Bronchus fibroblast of lung (primary cell): ENCODE results near the gene QSER1. TPM values are rescaled to one million over a fixed set of nuclear protein-coding genes. Genes with fewer than 3 reads are reported as not detected.

Experiments used
- total RNA-seq: library from RNA; depleted of rRNA; stranded (reverse); fragments of >200 nt; gene quantifications from 2 replicates; pipeline ENCODE4 v1.2.3, GENCODE V29; 2015

The QSER1 gene
- total RNA-seq, result 6.2 and 9.8 TPM in 2 replicates

DNA sequence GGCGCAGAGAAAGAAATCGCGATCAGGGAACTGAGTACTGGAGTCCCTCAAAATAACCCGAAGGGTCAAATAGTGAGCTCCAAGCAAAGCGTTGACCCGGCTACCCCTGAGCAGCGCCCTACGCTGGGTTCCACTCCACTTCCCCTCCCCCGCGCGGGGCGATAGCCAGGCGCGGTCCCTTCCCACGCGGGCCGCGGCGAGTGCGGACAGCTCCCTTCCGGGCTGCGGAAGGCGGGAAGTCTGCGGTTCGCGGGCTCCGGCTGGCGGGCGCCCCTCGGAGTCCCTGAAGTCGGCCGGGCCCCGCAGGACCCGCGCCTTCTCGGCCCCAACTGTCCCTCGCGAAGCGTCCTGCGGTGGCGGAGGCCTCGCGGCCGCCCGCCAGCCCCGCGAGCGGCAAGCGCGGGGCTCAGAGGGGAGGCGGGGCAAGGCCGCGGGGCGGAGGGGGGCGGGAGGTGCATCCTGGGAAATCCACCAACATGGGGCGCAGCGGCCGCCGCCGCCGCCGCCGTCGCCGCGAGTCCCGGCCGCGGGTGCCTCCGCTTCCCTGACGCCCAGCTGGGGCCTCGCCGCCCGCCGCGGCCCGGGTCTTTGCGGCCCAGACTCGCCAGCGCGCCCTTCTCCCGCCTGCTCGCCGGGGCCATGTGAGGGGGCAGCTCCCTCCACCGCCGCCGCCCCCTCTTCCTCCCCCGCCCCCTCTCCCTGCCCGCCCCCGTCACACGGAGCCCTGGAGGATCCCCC is at the start of gene QSER1:
TSS of gene QSER1 (plus strand) at position 457 of the 738 bp plus-strand sequence. CDS start 315 bp downstream, outside the sequence.

DNA sequence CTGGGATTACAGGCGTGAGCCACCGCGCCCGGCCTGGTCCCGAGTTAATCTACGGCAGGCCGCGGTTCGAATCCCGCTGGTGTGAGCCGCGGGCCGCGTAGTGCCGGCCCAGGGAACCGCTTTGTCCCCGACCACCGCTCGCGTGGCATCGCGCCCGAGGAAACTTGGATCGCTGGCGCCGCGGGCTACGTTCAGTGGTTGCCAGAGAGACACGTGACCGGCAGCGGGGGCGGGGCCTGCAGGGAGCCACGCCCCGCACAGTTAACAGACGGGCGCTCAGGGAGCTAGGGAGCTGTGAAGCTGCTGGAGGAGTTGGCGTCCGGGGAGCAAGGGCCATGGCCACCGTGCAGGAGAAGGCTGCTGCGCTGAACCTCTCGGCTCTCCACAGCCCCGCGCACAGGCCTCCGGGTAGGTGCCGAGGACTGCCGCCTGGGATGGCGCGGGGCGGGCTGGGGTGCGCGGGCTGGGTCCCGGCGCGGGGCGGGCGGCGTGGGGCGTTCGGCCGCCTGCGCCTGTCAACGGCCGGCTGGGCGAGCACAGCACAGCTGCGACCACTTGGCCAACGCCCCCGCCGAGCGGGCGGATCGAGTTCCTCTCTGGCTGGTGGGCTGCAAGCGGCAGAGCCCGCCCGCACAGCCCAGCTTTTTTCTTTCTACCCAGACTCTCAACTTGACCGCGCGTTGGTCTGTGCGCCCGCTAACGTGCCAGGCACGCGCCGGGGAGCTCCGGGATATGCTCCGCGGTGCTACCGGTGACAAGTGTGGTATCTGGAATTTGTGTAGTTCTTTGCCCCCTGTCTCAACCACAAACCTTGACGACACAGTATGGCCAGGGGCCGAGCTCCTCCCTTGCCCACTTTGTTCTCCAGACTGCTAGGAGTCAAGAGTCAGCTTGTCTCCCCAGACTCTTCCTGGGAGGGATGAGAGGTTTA is 123.3 kb downstream of the QSER1 start, which contains the start of gene DEPDC7:
TSS of gene DEPDC7 (plus strand) at position 258 of the 931 bp plus-strand sequence. CDS start at position 336, 78 bp downstream.

Other genes starting within 250 kb of the QSER1 start
- gene CCDC73, start 98.1 kb upstream of the QSER1 start, total RNA-seq, result not detected in 2 replicates
- gene PRRG4, start 62.9 kb upstream of the QSER1 start, total RNA-seq, result not detected in 2 replicates
- 4.0 and 4.5 TPM in 2 replicates for gene DEPDC7, start 123.1 kb downstream of the QSER1 start, total RNA-seq
- gene TCP11L1, start 146.8 kb downstream of the QSER1 start, total RNA-seq, result 15.6 and 17.7 TPM in 2 replicates